Mesothelial cell of epicardium (in vitro differentiated cells): Measurements from ENCODE around the gene GLRA3. TPM values are rescaled to one million over a fixed set of nuclear protein-coding genes. Genes with fewer than 3 reads are reported as not detected.
"Not testable (repeated sequence)": the region's sequence is repeated elsewhere in the genome, so short reads cannot be mapped to it uniquely, and the experiment has no call there.

ENCODE experiments used
- DNase-seq, 2 experiments: peaks; one replicate each; pipeline ENCODE4 v3.0.0; 2021; ENCODE audit warnings: low spot score in 2 of 2; ENCODE audit not compliant: unreplicated experiment in 2 of 2
- H3K27ac Mint-ChIP-seq: 2 replicates; pipeline ENCODE4 v1.8.0; 2021; ENCODE audit warnings: mixed read lengths
- H3K27me3 Mint-ChIP-seq: 2 replicates; pipeline ENCODE4 v1.8.0; 2021; ENCODE audit warnings: low read depth, mixed read lengths
- H3K36me3 Mint-ChIP-seq: 2 replicates; pipeline ENCODE4 v1.8.0; 2021; ENCODE audit warnings: mixed read lengths
- H3K4me1 Mint-ChIP-seq: 2 replicates; pipeline ENCODE4 v1.8.0; 2021; ENCODE audit warnings: mixed read lengths
- H3K4me3 Mint-ChIP-seq: 2 replicates; pipeline ENCODE4 v1.8.0; 2021; ENCODE audit warnings: mild to moderate bottlenecking, moderate library complexity, mixed read lengths
- H3K9me3 Mint-ChIP-seq: 2 replicates; pipeline ENCODE4 v1.8.0; 2021; ENCODE audit warnings: mixed read lengths
- CTCF ChIP-seq: fragments of 200-600 bp; sonication (generic); IDR thresholded peaks from one replicate; pipeline ENCODE4 v1.5.0; 2021; ENCODE audit warnings: antibody characterized with exemption; ENCODE audit not compliant: unreplicated experiment
- total RNA-seq: library from RNA; stranded (reverse); gene quantifications from 3 replicates; pipeline ENCODE4 v1.2.1, GENCODE V29; 2021

Gene GLRA3
- total RNA-seq, 1 donor from 2014 or later: not detected

GRCh38 chr4:174635732-174636131, 193.3 kb downstream of the GLRA3 start:
- DNase-seq: no peak
- H3K4me1 Mint-ChIP-seq: no peaks in the 10 kb centered on the region
- no peak for TF ChIP-seq CTCF
- no peaks in the 10 kb centered on the region for H3K27me3 Mint-ChIP-seq
- no peaks in the 10 kb centered on the region for H3K36me3 Mint-ChIP-seq
- H3K9me3 Mint-ChIP-seq: no peaks in the 10 kb centered on the region
- H3K4me3 Mint-ChIP-seq: no peak overlapping the region
- H3K27ac Mint-ChIP-seq: no peak overlapping the region

GRCh38 chr4:174633399-174633798, 195.6 kb downstream of the GLRA3 start:
- Mint-ChIP-seq H3K27ac (no peak overlapping the region), H3K36me3 (no peaks in the 10 kb centered on the region), H3K9me3 (no peaks in the 10 kb centered on the region), H3K4me3 (no peak overlapping the region), H3K27me3 (no peaks in the 10 kb centered on the region), H3K4me1 (no peaks in the 10 kb centered on the region)
- no peak for DNase-seq
- TF ChIP-seq CTCF: no peak

GRCh38 chr4:174631901-174632758, 196.9 kb downstream of the GLRA3 start:
- peak; percentile 44 for TF ChIP-seq CTCF
- Mint-ChIP-seq H3K9me3 (no peaks in the 10 kb centered on the region), H3K4me1 (no peaks in the 10 kb centered on the region), H3K27me3 (no peaks in the 10 kb centered on the region), H3K36me3 (no peaks in the 10 kb centered on the region), H3K27ac (no peak overlapping the region), H3K4me3 (no peak overlapping the region)
- no peak for DNase-seq

- not testable (repeated sequence) for DNase-seq, H3K9me3 Mint-ChIP-seq, H3K27ac Mint-ChIP-seq, H3K4me3 Mint-ChIP-seq, H3K36me3 Mint-ChIP-seq, H3K4me1 Mint-ChIP-seq, H3K27me3 Mint-ChIP-seq
Measured at GRCh38 chr4:174629907-174630450, 199.1 kb downstream of the GLRA3 start.

GRCh38 chr4:174629265-174629664, 199.8 kb downstream of the GLRA3 start:
- Mint-ChIP-seq H3K9me3 (no peaks in the 10 kb centered on the region), H3K36me3 (no peaks in the 10 kb centered on the region), H3K27ac (no peak overlapping the region), H3K4me3 (no peak overlapping the region), H3K4me1 (no peaks in the 10 kb centered on the region), H3K27me3 (no peaks in the 10 kb centered on the region)
- no peak for TF ChIP-seq CTCF
- no peak for DNase-seq

- H3K4me1 Mint-ChIP-seq: no peaks in the 10 kb centered on the region
- no peak for DNase-seq
- no peaks in the 10 kb centered on the region for H3K27me3 Mint-ChIP-seq
- H3K4me3 Mint-ChIP-seq: no peak overlapping the region
- no peaks in the 10 kb centered on the region for H3K36me3 Mint-ChIP-seq
- no peak for TF ChIP-seq CTCF
- H3K27ac Mint-ChIP-seq: no peak overlapping the region
- H3K9me3 Mint-ChIP-seq: no peaks in the 10 kb centered on the region
Measured at GRCh38 chr4:174628191-174628590, 200.9 kb downstream of the GLRA3 start.
